Neural progenitor cell (in vitro differentiated cells): ENCODE measurements around the gene ERGIC3.

Experiments
- CTCF ChIP-seq: fragments of 200-600 bp; sonication (generic); IDR thresholded peaks from 2 replicates; pipeline ENCODE4 v1.5.1; 2017; ENCODE audit warnings: antibody characterized with exemption, mild to moderate bottlenecking
- EZH2phosphoT487 ChIP-seq: fragments of 200-600 bp; sonication (generic); IDR thresholded peaks from 2 replicates; pipeline ENCODE4 v1.6.1; 2017; ENCODE audit warnings: antibody characterized with exemption

- TF ChIP-seq CTCF (no peak), EZH2phosphoT487 (no peak)
Observed at GRCh38 chr20:35582131-35582530, 40.3 kb downstream of the ERGIC3 start.
